Astrocyte (in vitro differentiated cells and primary cell): ENCODE data around the gene ADIPOR2. TPM values are rescaled to one million over a fixed set of nuclear protein-coding genes. Genes with fewer than 3 reads are reported as not detected.

Source experiments
- DNase-seq: peaks from one replicate; pipeline ENCODE4 v3.0.0-alpha.2; 2010; ENCODE audit warnings: low read depth
- FAIRE-seq: peaks from 2 replicates; lab custom pipeline; 2011; peaks lifted over from hg19 to GRCh38; lab: Jason Lieb, UNC
- H2AFZ ChIP-seq: 2 replicates; pipeline ENCODE4 v1.6.0; 2012; ENCODE audit warnings: low read depth, low read length, inconsistent platforms
- H3K27ac ChIP-seq: 2 replicates; pipeline ENCODE4 v1.5.1; 2011; ENCODE audit warnings: low read depth, low read length, inconsistent platforms
- H3K27me3 ChIP-seq: 2 replicates; pipeline ENCODE4 v1.6.0; 2011; ENCODE audit warnings: low read length, inconsistent platforms; ENCODE audit not compliant: insufficient read depth
- H3K36me3 ChIP-seq: 2 replicates; pipeline ENCODE4 v1.5.1; 2011; ENCODE audit warnings: low read length, inconsistent platforms; ENCODE audit not compliant: insufficient read depth
- H3K4me1 ChIP-seq: 2 replicates; pipeline ENCODE4 v1.5.1; 2011; ENCODE audit warnings: low read length, inconsistent platforms; ENCODE audit not compliant: insufficient read depth
- H3K4me2 ChIP-seq: 2 replicates; pipeline ENCODE4 v1.6.0; 2012; ENCODE audit warnings: low read length, inconsistent platforms
- H3K4me3 ChIP-seq: 2 replicates; pipeline ENCODE4 v1.5.1; 2011; ENCODE audit warnings: low read depth, mild to moderate bottlenecking, low read length, inconsistent platforms; ENCODE audit not compliant: insufficient read depth
- H3K79me2 ChIP-seq: 2 replicates; pipeline ENCODE4 v1.6.0; 2012; ENCODE audit warnings: mild to moderate bottlenecking, low read length, inconsistent platforms; ENCODE audit not compliant: insufficient read depth
- H3K9ac ChIP-seq: 2 replicates; pipeline ENCODE4 v1.6.0; 2012; ENCODE audit warnings: mild to moderate bottlenecking, low read length, inconsistent platforms
- H3K9me3 ChIP-seq: 2 replicates; pipeline ENCODE4 v1.5.1; 2012; ENCODE audit warnings: low read depth, mild to moderate bottlenecking, low read length, inconsistent platforms; ENCODE audit not compliant: insufficient read depth
- H4K20me1 ChIP-seq: 2 replicates; pipeline ENCODE4 v1.6.0; 2012; ENCODE audit warnings: low read length, inconsistent platforms; ENCODE audit not compliant: insufficient read depth
- H3K27ac Mint-ChIP-seq: one replicate; pipeline ENCODE4 v1.8.0; 2021; ENCODE audit warnings: mild to moderate bottlenecking, mixed read lengths; ENCODE audit not compliant: unreplicated experiment
- H3K27me3 Mint-ChIP-seq: one replicate; pipeline ENCODE4 v1.8.0; 2021; ENCODE audit warnings: low read depth, mixed read lengths; ENCODE audit not compliant: unreplicated experiment
- H3K36me3 Mint-ChIP-seq: one replicate; pipeline ENCODE4 v1.8.0; 2021; ENCODE audit warnings: low read depth, mixed read lengths; ENCODE audit not compliant: unreplicated experiment
- H3K4me1 Mint-ChIP-seq: one replicate; pipeline ENCODE4 v1.8.0; 2021; ENCODE audit warnings: low read depth, mixed read lengths; ENCODE audit not compliant: unreplicated experiment
- H3K4me3 Mint-ChIP-seq: one replicate; pipeline ENCODE4 v1.8.0; 2021; ENCODE audit warnings: mild to moderate bottlenecking, moderate library complexity, mixed read lengths; ENCODE audit not compliant: unreplicated experiment
- H3K9me3 Mint-ChIP-seq: one replicate; pipeline ENCODE4 v1.8.0; 2021; ENCODE audit warnings: mild to moderate bottlenecking, mixed read lengths; ENCODE audit not compliant: unreplicated experiment
- CTCF ChIP-seq: IDR thresholded peaks from 2 replicates; pipeline ENCODE4 v1.5.1; 2011; ENCODE audit warnings: low read depth, mild to moderate bottlenecking, inconsistent platforms, low read length, moderate library complexity; ENCODE audit not compliant: insufficient read depth
- EZH2 ChIP-seq: IDR thresholded peaks from 2 replicates; pipeline ENCODE4 v1.6.1; 2012; ENCODE audit warnings: mild to moderate bottlenecking, low read length, inconsistent platforms; ENCODE audit not compliant: insufficient read depth
- total RNA-seq: library from RNA; stranded (reverse); gene quantifications from 2 replicates; pipeline ENCODE4 v1.2.1, GENCODE V29; 2021

The ADIPOR2 gene
- total RNA-seq, 1 donor from 2014 or later, result 56.6 TPM

- Histone ChIP-seq H3K27me3 (no peaks in the 10 kb centered on the region), H3K9me3 (no peaks in the 10 kb centered on the region), H3K27ac (no peak overlapping the region), H2AFZ (no peak overlapping the region), H3K36me3 (no peaks in the 10 kb centered on the region), H3K4me3 (no peak overlapping the region), H3K4me2 (no peak overlapping the region), H3K9ac (no peak overlapping the region), H3K79me2 (no peaks in the 10 kb centered on the region), H4K20me1 (no peaks in the 10 kb centered on the region), H3K4me1 (peaks cover 9% of the 10 kb centered on the region)
- H3K27ac Mint-ChIP-seq, result no peak overlapping the region
- peaks cover 2% of the 10 kb centered on the region for H3K9me3 Mint-ChIP-seq
- H3K4me1 Mint-ChIP-seq, result no peaks in the 10 kb centered on the region
- DNase-seq, result no peak
- TF ChIP-seq EZH2 (no peak), CTCF (no peak)
- peaks cover 2% of the 10 kb centered on the region for H3K36me3 Mint-ChIP-seq
- H3K27me3 Mint-ChIP-seq, result peaks cover 5% of the 10 kb centered on the region
- no peak overlapping the region for H3K4me3 Mint-ChIP-seq
- FAIRE-seq, result no peak
These were observed 107.8 kb downstream of the ADIPOR2 start for GRCh38 chr12:1798641-1799020.

- H4K20me1 ChIP-seq, result no peaks in the 10 kb centered on the region
- no peak overlapping the region for H3K9ac ChIP-seq
- no peak overlapping the region for H3K4me2 ChIP-seq
- no peak overlapping the region for H3K27ac Mint-ChIP-seq
- no peak overlapping the region for H3K4me3 Mint-ChIP-seq
- no peak for FAIRE-seq
- H3K4me3 ChIP-seq, result no peak overlapping the region
- no peak for TF ChIP-seq EZH2
- TF ChIP-seq CTCF, result no peak
- H2AFZ ChIP-seq, result no peak overlapping the region
- H3K36me3 ChIP-seq, result no peaks in the 10 kb centered on the region
- no peaks in the 10 kb centered on the region for H3K36me3 Mint-ChIP-seq
- H3K9me3 Mint-ChIP-seq, result peaks cover 2% of the 10 kb centered on the region
- no peaks in the 10 kb centered on the region for H3K79me2 ChIP-seq
- H3K27me3 Mint-ChIP-seq, result peaks cover 5% of the 10 kb centered on the region
- no peak for DNase-seq
- peaks cover 9% of the 10 kb centered on the region for H3K4me1 ChIP-seq
- H3K27ac ChIP-seq, result no peak overlapping the region
- no peaks in the 10 kb centered on the region for H3K4me1 Mint-ChIP-seq
- H3K27me3 ChIP-seq, result no peaks in the 10 kb centered on the region
- no peaks in the 10 kb centered on the region for H3K9me3 ChIP-seq
These were observed 108.4 kb downstream of the ADIPOR2 start for GRCh38 chr12:1799051-1799881.

- no peak overlapping the region for H3K27ac ChIP-seq
- peaks cover 2% of the 10 kb centered on the region for H3K9me3 Mint-ChIP-seq
- no peaks in the 10 kb centered on the region for H4K20me1 ChIP-seq
- no peaks in the 10 kb centered on the region for H3K36me3 Mint-ChIP-seq
- H3K27me3 ChIP-seq, result no peaks in the 10 kb centered on the region
- H3K9ac ChIP-seq, result no peak overlapping the region
- no peak for TF ChIP-seq EZH2
- TF ChIP-seq CTCF, result no peak
- H3K36me3 ChIP-seq, result no peaks in the 10 kb centered on the region
- peaks cover 9% of the 10 kb centered on the region for H3K4me1 ChIP-seq
- DNase-seq (no peak), FAIRE-seq (no peak)
- peaks cover 5% of the 10 kb centered on the region for H3K27me3 Mint-ChIP-seq
- no peak overlapping the region for H2AFZ ChIP-seq
- no peak overlapping the region for H3K4me3 ChIP-seq
- no peak overlapping the region for H3K27ac Mint-ChIP-seq
- H3K4me3 Mint-ChIP-seq, result no peak overlapping the region
- H3K9me3 ChIP-seq, result no peaks in the 10 kb centered on the region
- no peak overlapping the region for H3K4me2 ChIP-seq
- no peaks in the 10 kb centered on the region for H3K4me1 Mint-ChIP-seq
- H3K79me2 ChIP-seq, result no peaks in the 10 kb centered on the region
These were observed 109.1 kb downstream of the ADIPOR2 start for GRCh38 chr12:1799882-1800400.
